GM04504 (cell line): ENCODE results near the gene LRCH3.

Source experiments
- DNase-seq: peaks from one replicate; pipeline ENCODE4 v3.0.0-alpha.2; 2012; ENCODE audit warnings: low read depth

Gene LRCH3

DNA sequence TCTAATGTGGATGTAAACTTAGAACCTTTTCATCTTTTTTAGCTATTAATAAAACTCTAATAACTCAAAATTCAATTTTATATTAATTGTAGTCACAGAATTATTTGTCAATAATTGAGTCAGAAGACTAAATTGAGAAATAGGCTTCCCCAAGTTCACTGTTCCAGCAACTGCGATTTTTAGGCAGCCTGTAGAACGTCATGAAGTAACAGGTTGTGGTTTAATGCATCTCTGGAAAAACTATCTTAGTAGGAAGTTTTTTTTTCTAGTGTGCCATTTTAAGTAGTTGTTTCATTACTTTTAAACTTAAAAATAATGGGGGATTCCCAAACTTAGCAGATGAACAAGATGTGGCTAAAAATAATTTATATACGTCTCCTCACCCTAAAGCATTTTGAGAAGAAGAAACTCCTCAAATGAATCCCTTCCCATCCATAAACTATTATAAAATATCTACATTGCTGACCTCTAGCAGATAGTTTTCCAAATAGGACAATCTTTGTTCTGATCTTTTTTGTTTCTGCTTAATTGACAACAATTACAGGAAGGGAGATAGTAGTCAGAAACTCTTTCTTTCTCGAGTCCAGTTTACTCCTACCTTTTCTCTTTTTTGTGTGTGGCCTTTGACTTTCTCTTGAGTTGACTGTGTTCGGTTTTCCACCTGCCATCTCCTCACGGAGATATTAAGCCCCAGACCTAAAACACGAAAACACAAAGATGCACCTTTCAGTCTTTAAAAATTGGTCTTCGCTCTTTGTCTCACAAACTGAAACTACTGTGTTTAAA is 43.1 kb downstream of the LRCH3 start:
- no peak for DNase-seq

- DNase-seq, result no peak
Measured at GRCh38 chr3:197835509-197835908, 44.5 kb downstream of the LRCH3 start.

- no peak for DNase-seq
Measured at GRCh38 chr3:197836244-197836643, 45.2 kb downstream of the LRCH3 start.

DNA sequence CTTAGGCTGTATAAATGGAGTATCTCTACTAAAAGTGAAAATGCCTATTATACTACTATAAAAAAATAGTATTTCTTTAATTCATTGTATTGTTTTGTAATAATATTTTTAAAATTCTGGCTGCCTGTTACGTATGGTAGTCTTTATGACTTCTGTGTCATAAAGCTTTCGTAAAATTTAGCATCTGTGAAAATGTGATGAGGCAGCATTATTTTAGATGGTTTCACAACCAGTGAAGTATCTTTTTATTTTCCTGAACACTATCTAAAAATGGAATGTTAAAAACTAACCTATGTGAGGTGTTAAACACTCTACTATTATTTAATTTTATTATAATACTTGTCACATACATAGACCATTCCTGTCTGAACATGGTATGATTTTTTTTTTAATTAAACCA is 46.2 kb downstream of the LRCH3 start:
- no peak for DNase-seq

DNA sequence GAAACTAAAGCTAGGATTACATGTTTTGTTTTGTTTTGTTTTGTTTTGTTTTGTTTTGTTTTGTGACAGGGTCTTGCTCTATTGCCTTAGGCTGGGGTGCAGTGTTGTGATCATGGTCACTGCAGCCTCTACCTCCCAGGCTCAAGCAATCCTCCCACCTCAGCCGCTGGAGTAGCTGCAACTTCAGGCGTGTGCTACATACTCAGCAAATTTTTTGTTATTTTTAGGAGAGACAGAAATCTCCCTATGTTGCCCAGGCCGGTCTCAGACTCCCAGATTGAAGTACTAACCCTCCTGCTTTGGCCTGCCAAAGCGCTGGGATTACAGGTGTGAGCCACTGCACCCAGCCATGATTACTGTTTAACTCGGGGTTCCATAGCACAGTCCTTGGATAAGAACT is 50.7 kb downstream of the LRCH3 start:
- DNase-seq, result no peak

DNA sequence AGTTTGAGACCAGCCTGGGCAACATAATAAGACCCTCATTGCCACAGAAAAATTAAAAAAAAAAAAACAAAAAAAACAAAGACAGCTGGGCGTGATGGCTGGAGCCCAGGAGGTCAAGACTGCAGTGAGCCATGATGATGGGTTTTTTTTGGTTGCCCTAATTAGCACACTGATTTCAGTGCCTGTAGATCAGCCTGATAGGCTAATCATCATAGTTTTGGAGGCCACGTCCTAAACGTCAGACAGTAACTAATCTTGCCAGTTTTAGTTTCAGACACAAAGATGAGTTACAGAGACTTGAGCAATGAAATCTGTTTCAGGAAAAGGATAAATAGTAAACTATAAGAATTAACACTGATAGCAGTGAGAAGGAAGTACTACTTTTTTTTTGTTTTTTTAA is 55.4 kb downstream of the LRCH3 start:
- no peak for DNase-seq

- DNase-seq, result no peak
Measured at GRCh38 chr3:197847866-197848401, 56.9 kb downstream of the LRCH3 start.

- peak; percentile 69 for DNase-seq
Measured at GRCh38 chr3:197854596-197855343, 63.7 kb downstream of the LRCH3 start.

GRCh38 chr3:197855571-197855970 is 64.5 kb downstream of the LRCH3 start:
- DNase-seq, result no peak

GRCh38 chr3:197856199-197856816 is 65.3 kb downstream of the LRCH3 start:
- no peak for DNase-seq

- DNase-seq, result no peak
Measured at GRCh38 chr3:197858133-197858532, 67.1 kb downstream of the LRCH3 start.

GRCh38 chr3:197858598-197858997 is 67.5 kb downstream of the LRCH3 start:
- no peak for DNase-seq

- DNase-seq, result no peak
Measured at GRCh38 chr3:197866035-197866434, 75.0 kb downstream of the LRCH3 start.

DNA sequence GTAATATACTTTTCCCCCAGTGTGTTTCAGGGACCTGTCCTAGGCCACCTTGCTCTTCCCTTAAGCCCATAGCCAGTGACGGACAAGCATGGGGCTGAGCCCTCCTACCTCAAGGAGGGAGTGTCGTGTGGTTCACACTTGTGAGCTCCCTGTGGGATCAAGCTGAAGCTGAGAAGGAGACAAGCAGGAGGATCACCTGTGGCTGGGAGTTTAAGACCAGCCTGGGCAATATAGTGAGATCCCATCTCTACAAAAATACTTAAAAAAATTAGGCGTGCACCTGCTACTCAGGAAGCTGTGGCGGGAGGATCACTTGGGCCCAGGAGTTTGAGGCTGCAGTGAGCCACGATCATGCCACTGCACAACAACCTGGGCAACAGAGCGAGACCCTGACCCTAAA is 82.3 kb downstream of the LRCH3 start:
- DNase-seq, result no peak

GRCh38 chr3:197874064-197874463 is 83.0 kb downstream of the LRCH3 start:
- no peak for DNase-seq

GRCh38 chr3:197874653-197875052 is 83.6 kb downstream of the LRCH3 start:
- no peak for DNase-seq

DNA sequence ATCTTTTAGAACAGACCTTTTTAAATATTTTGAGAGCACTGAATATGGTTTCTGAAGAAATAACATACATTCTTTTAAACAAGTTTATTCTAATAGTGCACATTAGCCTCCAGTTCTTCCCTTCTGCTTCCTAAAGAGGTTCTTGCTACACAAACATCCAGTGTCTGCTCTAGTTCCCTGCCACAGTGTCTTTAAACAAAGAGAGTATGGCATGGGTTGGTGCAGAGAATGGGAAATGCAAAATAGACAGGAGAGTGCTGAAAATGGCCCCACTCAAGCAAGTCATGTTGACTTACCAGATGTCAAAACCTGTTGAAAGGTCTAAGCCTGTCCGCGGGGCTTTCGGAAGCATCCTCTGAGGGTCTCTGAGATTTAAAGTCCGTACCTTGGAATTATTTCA is 86.8 kb downstream of the LRCH3 start:
- no peak for DNase-seq

DNA sequence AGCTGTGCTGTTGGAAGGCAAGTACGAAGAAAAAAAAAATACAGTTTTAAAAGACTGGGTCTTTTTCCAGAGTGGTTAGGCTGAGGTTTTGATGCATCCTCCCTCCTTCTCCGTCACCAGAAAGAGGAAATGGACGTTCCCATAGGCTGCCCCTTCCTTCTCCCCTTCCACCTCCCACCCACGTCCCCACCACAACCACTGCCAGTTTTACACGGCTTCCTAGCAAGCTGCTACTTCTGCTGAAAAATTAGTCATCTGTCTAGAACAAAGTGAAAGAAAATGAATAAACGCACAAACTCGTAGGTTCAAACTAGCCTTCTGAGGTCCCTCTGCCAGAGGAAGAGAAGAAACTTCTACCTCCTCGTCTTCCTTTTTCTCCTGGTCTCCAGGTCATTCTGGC is 87.4 kb downstream of the LRCH3 start:
- DNase-seq, result no peak

DNA sequence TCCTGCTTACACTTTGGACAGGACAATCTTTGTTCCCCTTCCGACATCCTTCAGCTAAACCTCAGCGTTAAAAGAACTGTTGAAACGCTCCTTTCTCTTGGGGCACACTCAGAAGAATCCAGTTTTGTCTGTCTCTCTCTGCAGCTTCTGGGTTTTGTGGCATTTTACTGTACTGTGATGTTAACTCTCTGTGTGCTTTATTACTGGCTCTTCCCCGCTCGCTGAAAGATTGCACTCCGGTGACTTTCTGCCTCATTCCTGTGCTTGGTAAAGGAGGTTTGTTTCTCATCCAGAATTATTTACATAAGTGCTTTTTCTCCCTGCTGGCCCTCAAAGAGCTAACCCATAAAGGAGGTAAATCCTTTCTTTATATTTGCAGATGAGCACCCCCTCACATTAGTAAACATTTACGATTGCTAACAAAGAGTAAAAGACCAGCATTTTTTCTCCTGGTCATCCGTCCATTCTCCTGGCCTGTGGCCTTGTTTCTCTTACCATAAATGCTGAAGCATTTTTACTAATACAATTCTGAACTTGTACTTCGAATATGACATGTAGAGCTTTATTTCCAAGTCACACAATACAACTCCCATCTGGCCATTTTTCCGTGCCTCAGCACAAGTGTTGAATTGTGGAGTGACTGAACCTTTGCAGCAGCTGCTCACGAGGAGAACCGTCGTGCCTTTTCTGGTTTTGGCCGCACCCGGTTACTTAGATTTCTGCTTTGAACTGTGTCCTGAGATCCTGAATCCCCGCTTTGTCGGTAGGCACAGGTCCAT is 89.6 kb downstream of the LRCH3 start:
- DNase-seq, result no peak

DNA sequence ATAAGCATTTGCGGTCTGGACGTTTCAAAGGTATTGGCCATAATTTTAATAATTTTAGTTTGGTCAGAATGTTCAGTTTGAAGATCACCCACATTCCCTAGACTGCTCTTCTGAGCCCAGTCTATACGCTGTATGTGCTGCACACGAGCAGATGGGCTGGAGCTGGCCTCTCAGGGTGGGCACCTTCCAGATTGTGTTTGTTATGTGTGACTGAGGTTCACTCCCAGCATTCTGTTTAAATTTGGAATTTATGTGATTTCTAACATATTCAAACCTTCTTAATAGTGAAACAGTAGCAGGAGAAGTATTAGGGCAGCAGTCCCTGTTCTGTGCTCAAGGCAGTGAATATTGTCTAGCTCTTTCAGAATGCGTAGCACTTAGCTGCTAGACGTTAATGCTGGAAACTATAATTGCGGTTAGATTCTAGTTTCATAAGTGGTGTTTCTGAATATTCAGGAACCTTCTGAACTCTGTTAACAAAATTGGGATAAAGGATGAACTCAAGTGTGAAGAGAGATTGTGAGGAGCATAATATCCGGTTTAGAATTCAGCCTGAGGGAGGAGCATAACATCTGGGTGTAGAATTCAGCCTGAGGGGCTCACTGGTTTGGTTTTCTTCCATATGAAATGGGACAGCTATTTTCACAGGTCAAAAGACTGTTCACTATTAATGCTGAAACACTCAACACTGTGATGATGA is 90.4 kb downstream of the LRCH3 start:
- no peak for DNase-seq

DNA sequence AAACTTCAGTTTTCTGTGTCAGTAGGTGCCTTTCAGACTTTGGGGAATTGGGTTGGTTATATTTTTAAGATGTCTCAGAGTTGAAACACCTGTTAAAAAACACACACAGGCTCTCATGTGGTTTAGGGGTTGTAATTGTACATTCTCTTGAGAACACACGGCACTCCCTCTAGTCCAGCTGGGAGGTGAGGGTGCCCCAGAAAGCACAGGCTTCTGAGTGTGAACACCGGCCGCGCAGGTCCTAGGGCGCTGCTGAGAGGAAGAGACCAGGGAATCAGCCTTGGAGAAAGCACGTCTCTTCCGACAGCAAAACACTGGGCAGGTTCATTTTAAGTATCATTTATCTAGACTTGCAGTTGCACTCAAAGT is 90.9 kb downstream of the LRCH3 start:
- no peak for DNase-seq

- no peak for DNase-seq
Measured at GRCh38 chr3:197882586-197882985, 91.5 kb downstream of the LRCH3 start.
